Ascending aorta (tissue), 2 donors: ENCODE data around the gene CEP131. TPM values are rescaled to one million over a fixed set of nuclear protein-coding genes. Genes with fewer than 3 reads are reported as not detected.

Experiments
- DNase-seq, 2 donors: peaks; one replicate each; pipeline ENCODE4 v3.0.0-alpha.2; 2019; ENCODE audit warnings: low spot score in 2 of 2
- H3K27ac ChIP-seq, 2 donors: fragments of 200-600 bp; sonication (generic); one replicate each; pipeline ENCODE4 v1.5.1; 2016 to 2017; ENCODE audit warnings: mild to moderate bottlenecking in 1 of 2
- H3K27me3 ChIP-seq: fragments of 200-600 bp; sonication (generic); one replicate; pipeline ENCODE4 v1.5.1; 2017
- H3K36me3 ChIP-seq, 2 donors: fragments of 200-600 bp; sonication (generic); one replicate each; pipeline ENCODE4 v1.5.1; 2016
- H3K4me1 ChIP-seq, 2 donors: fragments of 200-600 bp; sonication (generic); one replicate each; pipeline ENCODE4 v1.5.1; 2016 to 2017; ENCODE audit warnings: mild to moderate bottlenecking in 1 of 2
- H3K4me3 ChIP-seq, 2 donors: fragments of 200-600 bp; sonication (generic); one replicate each; pipeline ENCODE4 v1.5.1; 2016 to 2017; ENCODE audit warnings: mild to moderate bottlenecking in 1 of 2
- H3K9me3 ChIP-seq, 2 donors: fragments of 200-600 bp; sonication (generic); one replicate each; pipeline ENCODE4 v1.5.1; 2016
- CTCF ChIP-seq, 3 experiments: fragments of 200-600 bp in 2 of 3; fragments of 450-650 bp in 1 of 3; sonication (generic) in 2 of 3; IDR thresholded peaks; one replicate each; pipeline ENCODE4 v1.5.1; 2016 to 2019; ENCODE audit warnings: antibody characterized with exemption in 3 of 3, mild to moderate bottlenecking in 1 of 3, moderate library complexity in 1 of 3
- intact Hi-C: fragments of 100-400 bp; cut with DNase I; formaldehyde crosslinking; loops from one replicate; pipeline ENCODE4 v1.15.1; 2023
- total RNA-seq: library from RNA; depleted of rRNA; stranded (reverse); fragments of >200 nt; gene quantifications from one replicate; pipeline ENCODE4 v1.1.0, GENCODE V29; 2016

The CEP131 gene
- total RNA-seq, 1 donor from 2014 or later, result 6.7 TPM

GRCh38 chr17:81209141-81209540 lies 13.6 kb downstream of the CEP131 start:
- Histone ChIP-seq H3K4me3 (no peak overlapping the region), H3K9me3 (no peaks in the 10 kb centered on the region), H3K36me3 (no peaks in the 10 kb centered on the region), H3K4me1 (peaks cover 0 to 6% of the 10 kb centered on the region in 2 donors), H3K27ac (no peak overlapping the region), H3K27me3 (no peaks in the 10 kb centered on the region)
- intact Hi-C loops, result no loop called here
- no peak for DNase-seq
- no peak for TF ChIP-seq CTCF (IDR thresholded peaks at IDR 0.05)

- TF ChIP-seq CTCF (IDR thresholded peaks at IDR 0.05), result no peak
- Histone ChIP-seq H3K4me1 (peaks cover 0 to 6% of the 10 kb centered on the region in 2 donors), H3K27ac (no peak overlapping the region), H3K36me3 (no peaks in the 10 kb centered on the region), H3K9me3 (no peaks in the 10 kb centered on the region), H3K4me3 (no peak overlapping the region), H3K27me3 (no peaks in the 10 kb centered on the region)
- intact Hi-C loops, result no loop called here
- no peak for DNase-seq
Observed at GRCh38 chr17:81208651-81209050, 14.1 kb downstream of the CEP131 start.

GRCh38 chr17:81207610-81208581 lies 14.9 kb downstream of the CEP131 start:
- intact Hi-C loops, result loop anchor here (2.0 kb wide), 1 partner anchor 65 kb away; no protein-coding TSS in a partner anchor
- TF ChIP-seq CTCF (IDR thresholded peaks at IDR 0.05), result no peak
- no peaks in the 10 kb centered on the region for H3K9me3 ChIP-seq

GRCh38 chr17:81206657-81207056 lies 16.1 kb downstream of the CEP131 start:
- intact Hi-C loops, result loop anchor here (2.0 kb wide), 1 partner anchor 64 kb away; no protein-coding TSS in a partner anchor
- TF ChIP-seq CTCF (IDR thresholded peaks at IDR 0.05), result no peak
- H3K4me1 ChIP-seq, result peaks cover 0 to 6% of the 10 kb centered on the region in 2 donors
- H3K27ac ChIP-seq, result no peak overlapping the region
- no peak overlapping the region for H3K4me3 ChIP-seq
- H3K9me3 ChIP-seq, result no peaks in the 10 kb centered on the region
- H3K27me3 ChIP-seq, result no peaks in the 10 kb centered on the region
- no peak for DNase-seq
- peaks cover 0 to 4% of the 10 kb centered on the region in 2 donors for H3K36me3 ChIP-seq

More at GRCh38 chr17:81207610-81208581, 14.9 kb downstream of the CEP131 start:
- no peak overlapping the region for H3K4me3 ChIP-seq
- no peak for DNase-seq
- no peak overlapping the region for H3K27ac ChIP-seq
- peaks cover 0 to 4% of the 10 kb centered on the region in 2 donors for H3K36me3 ChIP-seq
- peaks cover 0 to 6% of the 10 kb centered on the region in 2 donors for H3K4me1 ChIP-seq
- H3K27me3 ChIP-seq, result no peaks in the 10 kb centered on the region

- Histone ChIP-seq H3K4me1 (peaks cover 0 to 3% of the 10 kb centered on the region in 2 donors), H3K36me3 (peaks cover 0 to 4% of the 10 kb centered on the region in 2 donors)
- intact Hi-C loops, result loop anchor here (2.0 kb wide), 1 partner anchor 63 kb away; no protein-coding TSS in a partner anchor
Observed at GRCh38 chr17:81206166-81206565, 16.6 kb downstream of the CEP131 start.

More at GRCh38 chr17:81206166-81206565, 16.6 kb downstream of the CEP131 start:
- no peaks in the 10 kb centered on the region for H3K9me3 ChIP-seq
- H3K4me3 ChIP-seq, result no peak overlapping the region
- no peak for DNase-seq
- H3K27ac ChIP-seq, result no peak overlapping the region
- TF ChIP-seq CTCF (IDR thresholded peaks at IDR 0.05), result no peak
- H3K27me3 ChIP-seq, result no peaks in the 10 kb centered on the region
